ENCODE results near the gene GLCCI1. TPM values are rescaled to one million over a fixed set of nuclear protein-coding genes. Genes with fewer than 3 reads are reported as not detected.

GLCCI1 gene
- total RNA-seq = 1 to 10 TPM; 9.1 to 9.2 TPM

DNA sequence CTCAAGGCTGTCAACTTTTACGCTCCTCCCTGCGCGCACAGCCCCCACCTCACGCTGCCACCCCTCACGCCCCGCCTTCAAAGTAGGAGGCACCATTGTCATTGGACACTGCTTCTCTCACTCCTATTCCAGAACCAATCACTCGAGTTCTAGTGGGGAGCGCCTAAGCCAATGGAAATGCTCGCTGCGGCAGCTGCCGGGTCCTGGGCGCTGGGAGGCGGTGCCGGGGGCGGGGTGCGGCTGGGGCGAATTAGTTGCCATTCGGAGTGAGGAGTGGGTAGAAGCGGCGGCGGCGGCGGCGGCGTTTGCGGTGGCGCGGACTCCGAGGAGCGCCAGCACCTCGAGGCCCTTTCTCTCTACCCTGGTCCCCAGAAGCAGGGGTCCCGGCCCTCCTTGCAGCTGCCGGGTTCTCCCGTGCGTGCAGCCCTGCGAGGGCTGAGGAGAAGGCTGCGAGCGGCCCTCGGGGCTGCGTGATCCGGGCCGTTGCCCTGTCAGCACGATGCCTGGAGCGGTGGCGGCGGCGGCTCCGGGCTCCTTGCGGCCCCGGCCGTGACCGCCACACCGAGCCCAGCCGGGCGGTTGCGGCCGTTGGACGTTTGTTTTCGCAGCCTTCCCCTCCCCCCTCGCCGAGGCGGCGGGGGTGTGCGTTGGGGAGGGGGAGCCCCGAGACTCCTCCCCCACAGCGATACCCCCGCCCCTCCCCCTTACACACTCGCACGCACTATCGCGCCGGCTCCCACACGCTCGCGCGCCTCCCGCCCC is at the start of gene GLCCI1:
GLCCI1 (plus strand) TSS at position 253 of the 762 bp plus-strand sequence. CDS start 555 bp downstream, outside the sequence.
- Histone ChIP-seq H3K27ac (peak within 1 kb of the TSS; percentile 96 to 99), H3K4me1 (replicated peaks) (no peaks in the 10 kb centered on the region), H3K9me3 (no peaks in the 10 kb centered on the region), H3K36me3 (no peaks in the 10 kb centered on the region), H3K4me3 (peak within 1 kb of the TSS; percentile 88 to 91), H3K27me3 (replicated peaks; ENCODE audit: insufficient read depth) (no peaks in the 10 kb centered on the region)
- peak; percentile 98 for DNase-seq (ENCODE audit: low spot score)
- TF ChIP-seq POLR2AphosphoS5 (IDR thresholded peaks at IDR 0.05) = peak; percentile 94
- TF ChIP-seq, protein P1, sequence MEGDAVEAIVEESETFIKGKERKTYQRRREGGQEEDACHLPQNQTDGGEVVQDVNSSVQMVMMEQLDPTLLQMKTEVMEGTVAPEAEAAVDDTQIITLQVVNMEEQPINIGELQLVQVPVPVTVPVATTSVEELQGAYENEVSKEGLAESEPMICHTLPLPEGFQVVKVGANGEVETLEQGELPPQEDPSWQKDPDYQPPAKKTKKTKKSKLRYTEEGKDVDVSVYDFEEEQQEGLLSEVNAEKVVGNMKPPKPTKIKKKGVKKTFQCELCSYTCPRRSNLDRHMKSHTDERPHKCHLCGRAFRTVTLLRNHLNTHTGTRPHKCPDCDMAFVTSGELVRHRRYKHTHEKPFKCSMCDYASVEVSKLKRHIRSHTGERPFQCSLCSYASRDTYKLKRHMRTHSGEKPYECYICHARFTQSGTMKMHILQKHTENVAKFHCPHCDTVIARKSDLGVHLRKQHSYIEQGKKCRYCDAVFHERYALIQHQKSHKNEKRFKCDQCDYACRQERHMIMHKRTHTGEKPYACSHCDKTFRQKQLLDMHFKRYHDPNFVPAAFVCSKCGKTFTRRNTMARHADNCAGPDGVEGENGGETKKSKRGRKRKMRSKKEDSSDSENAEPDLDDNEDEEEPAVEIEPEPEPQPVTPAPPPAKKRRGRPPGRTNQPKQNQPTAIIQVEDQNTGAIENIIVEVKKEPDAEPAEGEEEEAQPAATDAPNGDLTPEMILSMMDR (IDR thresholded peaks at IDR 0.05) = peak in 1 of 4 experiments; percentile 4
- peak; percentile 92 for TF ChIP-seq POLR2A (IDR thresholded peaks at IDR 0.05)
- under 1% methylated on average over 56 of the region's 77 CpGs for WGBS
- intact Hi-C loops (cut with DNase I) = loop anchor here (10.0 kb wide), 2 partner anchors 204 to 324 kb away; partner anchors contain the start of gene UMAD1

DNA sequence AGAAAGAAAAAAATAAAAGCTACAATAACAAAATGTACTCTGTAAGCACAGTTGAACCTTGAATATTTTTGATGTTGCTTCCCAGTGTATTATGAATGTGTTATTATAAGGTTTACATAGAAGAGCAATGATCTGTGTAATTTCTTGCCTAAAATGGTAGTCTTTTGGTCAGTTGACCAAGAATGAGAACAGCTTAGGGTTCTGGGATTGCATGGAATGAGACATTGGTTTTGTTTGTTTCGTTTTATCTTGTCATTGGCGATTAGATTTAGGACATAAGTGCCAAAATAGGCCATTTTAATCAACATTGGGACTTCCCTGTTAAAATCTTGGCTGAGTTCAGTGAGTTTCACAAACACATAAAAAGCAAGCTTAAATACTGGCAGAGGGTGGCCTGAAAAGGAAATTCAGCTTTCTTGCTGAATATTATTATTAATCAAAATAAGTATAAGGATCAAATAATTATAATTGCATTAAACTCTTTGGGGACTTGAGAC is 49.1 kb upstream of the GLCCI1 start:
- Histone ChIP-seq H3K27ac (no peak overlapping the region), H3K4me1 (replicated peaks) (no peaks in the 10 kb centered on the region), H3K27me3 (replicated peaks; ENCODE audit: insufficient read depth) (no peaks in the 10 kb centered on the region), H3K4me3 (no peak overlapping the region), H3K36me3 (no peaks in the 10 kb centered on the region), H3K9me3 (no peaks in the 10 kb centered on the region)
- 34% methylated on average over 2 of the region's 2 CpGs for WGBS
- intact Hi-C loops (cut with DNase I) = no loop called here
- no peak for TF ChIP-seq POLR2AphosphoS5 (IDR thresholded peaks at IDR 0.05)
- no peak for TF ChIP-seq POLR2A (IDR thresholded peaks at IDR 0.05)
- TF ChIP-seq, protein P1 (IDR thresholded peaks at IDR 0.05) = no peak
- no peak for DNase-seq (ENCODE audit: low spot score)

DNA sequence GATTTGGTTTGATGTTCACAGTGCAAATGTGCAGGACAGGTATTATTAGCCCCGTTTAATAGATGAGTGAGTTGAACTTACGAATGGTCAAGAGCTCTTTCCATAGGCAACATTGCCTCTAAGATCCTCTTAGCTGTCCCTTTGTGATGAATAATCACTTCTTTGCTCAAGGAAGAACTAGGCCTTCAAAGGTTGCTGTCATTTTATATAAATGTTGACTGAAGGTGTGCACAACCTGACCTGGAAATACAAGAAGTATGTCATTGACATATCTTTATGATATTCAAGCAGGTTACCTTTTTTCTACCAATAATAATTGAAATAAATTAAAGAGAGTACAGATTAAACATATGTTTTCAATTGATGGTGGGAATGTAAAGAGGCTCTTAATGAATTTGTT is 48.5 kb upstream of the GLCCI1 start:
- Histone ChIP-seq H3K36me3 (no peaks in the 10 kb centered on the region), H3K27ac (no peak overlapping the region), H3K27me3 (replicated peaks; ENCODE audit: insufficient read depth) (no peaks in the 10 kb centered on the region), H3K4me1 (replicated peaks) (no peaks in the 10 kb centered on the region), H3K4me3 (no peak overlapping the region), H3K9me3 (no peaks in the 10 kb centered on the region)
- DNase-seq (ENCODE audit: low spot score) = no peak
- 63% methylated on average over 2 of the region's 2 CpGs for WGBS
- TF ChIP-seq POLR2AphosphoS5 (IDR thresholded peaks at IDR 0.05) (no peak), POLR2A (IDR thresholded peaks at IDR 0.05) (no peak)
- TF ChIP-seq, protein P1 (IDR thresholded peaks at IDR 0.05) = no peak
- intact Hi-C loops (cut with DNase I) = no loop called here

DNA sequence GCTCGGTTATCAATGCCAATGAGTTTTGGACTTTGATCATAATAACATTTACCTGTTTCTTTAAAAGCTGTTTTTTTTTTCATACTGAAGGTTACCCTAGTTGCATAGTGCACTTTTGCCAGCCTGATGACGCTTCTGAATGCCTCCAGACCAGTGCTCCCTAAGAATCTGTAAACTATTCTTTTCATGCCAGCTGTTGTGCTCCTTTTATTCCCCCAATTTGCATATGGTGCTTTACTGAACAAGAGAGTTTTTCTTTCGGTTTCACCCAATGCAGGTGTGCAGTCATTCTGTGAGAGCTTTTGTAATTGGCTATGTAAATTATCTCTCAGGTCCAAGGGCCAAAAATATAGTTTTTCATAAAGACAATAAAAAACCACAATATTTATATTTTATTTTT is 48.1 kb upstream of the GLCCI1 start:
- H3K4me3 ChIP-seq = no peak overlapping the region
- no peaks in the 10 kb centered on the region for H3K27me3 ChIP-seq (replicated peaks; ENCODE audit: insufficient read depth)
- no peak overlapping the region for H3K27ac ChIP-seq
- no peak for DNase-seq (ENCODE audit: low spot score)
- no peaks in the 10 kb centered on the region for H3K4me1 ChIP-seq (replicated peaks)
- 60% methylated on average over 3 of the region's 3 CpGs for WGBS
- TF ChIP-seq, protein P1 (IDR thresholded peaks at IDR 0.05) = no peak
- TF ChIP-seq POLR2AphosphoS5 (IDR thresholded peaks at IDR 0.05) = no peak
- no peak for TF ChIP-seq POLR2A (IDR thresholded peaks at IDR 0.05)
- intact Hi-C loops (cut with DNase I) = no loop called here
- H3K9me3 ChIP-seq = no peaks in the 10 kb centered on the region
- no peaks in the 10 kb centered on the region for H3K36me3 ChIP-seq

DNA sequence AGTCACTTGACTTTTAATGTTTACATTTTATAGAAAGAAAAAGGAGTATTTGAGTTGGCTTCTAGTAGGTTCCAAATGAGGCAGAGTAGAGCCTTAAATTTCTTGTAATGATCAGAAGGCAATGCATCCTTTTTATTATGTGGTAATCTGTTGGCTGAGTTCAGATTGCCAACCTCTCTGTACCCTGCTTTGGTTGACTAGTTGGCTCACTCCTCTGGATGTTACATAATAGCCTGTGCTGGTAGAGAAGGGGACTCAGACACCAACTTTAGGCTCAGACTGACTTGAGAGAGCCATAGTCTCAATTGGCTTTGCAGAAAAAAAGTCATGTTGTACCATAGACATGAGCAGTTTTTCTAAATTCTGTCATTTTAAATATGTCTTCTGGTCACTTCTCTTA is 46.8 kb upstream of the GLCCI1 start:
- Histone ChIP-seq H3K27ac (peak overlapping the region in 1 of 2 donors; percentile 13), H3K4me3 (no peak overlapping the region), H3K9me3 (no peaks in the 10 kb centered on the region), H3K36me3 (no peaks in the 10 kb centered on the region), H3K27me3 (replicated peaks; ENCODE audit: insufficient read depth) (no peaks in the 10 kb centered on the region), H3K4me1 (replicated peaks) (no peaks in the 10 kb centered on the region)
- no peak for DNase-seq (ENCODE audit: low spot score)
- TF ChIP-seq, protein P1 (IDR thresholded peaks at IDR 0.05) = no peak
- no peak for TF ChIP-seq POLR2AphosphoS5 (IDR thresholded peaks at IDR 0.05)
- TF ChIP-seq POLR2A (IDR thresholded peaks at IDR 0.05) = no peak
- intact Hi-C loops (cut with DNase I) = no loop called here
